RCC 7860 (cell line): Measurements from ENCODE around the gene SLC4A3.

Source experiments
- DNase-seq: peaks from one replicate; pipeline ENCODE4 v3.0.0-alpha.2; 2015; ENCODE audit warnings: low spot score
- FAIRE-seq: peaks from 2 replicates; lab custom pipeline; 2012; peaks lifted over from hg19 to GRCh38; lab: Jason Lieb, UNC

SLC4A3 gene

DNA sequence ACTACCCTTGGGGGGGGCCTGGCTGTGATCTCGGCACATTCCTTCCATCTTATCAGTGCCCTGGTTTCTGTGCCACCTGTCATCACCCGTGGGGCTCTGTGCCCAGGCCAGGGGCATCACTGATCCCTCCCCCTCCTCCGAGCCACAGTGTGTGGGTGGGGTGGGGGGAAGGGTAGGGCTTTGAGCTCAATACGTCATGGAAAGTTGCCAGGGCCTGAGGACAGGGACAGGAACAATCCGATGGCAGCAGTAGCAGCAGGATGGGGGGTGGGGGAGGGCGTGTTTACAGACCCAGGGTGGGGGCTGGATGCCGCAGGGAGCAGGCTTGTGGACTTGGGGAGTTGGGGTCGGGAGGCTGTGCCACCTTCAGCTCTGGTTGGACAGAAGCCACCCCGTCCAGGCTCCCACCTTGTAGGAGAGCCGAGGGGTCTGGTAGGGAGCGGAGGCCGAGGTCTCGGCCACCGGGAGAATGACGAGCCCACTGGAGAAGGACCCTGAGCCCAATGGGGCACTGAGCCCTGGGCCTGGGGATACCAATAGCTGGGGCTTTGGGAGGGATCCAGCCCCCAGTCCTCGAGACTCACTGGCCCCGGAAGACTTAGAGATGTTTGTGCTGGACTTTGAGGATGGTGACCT is 3.5 kb downstream of the SLC4A3 start:
- no peak for FAIRE-seq
- DNase-seq: no peak

DNA sequence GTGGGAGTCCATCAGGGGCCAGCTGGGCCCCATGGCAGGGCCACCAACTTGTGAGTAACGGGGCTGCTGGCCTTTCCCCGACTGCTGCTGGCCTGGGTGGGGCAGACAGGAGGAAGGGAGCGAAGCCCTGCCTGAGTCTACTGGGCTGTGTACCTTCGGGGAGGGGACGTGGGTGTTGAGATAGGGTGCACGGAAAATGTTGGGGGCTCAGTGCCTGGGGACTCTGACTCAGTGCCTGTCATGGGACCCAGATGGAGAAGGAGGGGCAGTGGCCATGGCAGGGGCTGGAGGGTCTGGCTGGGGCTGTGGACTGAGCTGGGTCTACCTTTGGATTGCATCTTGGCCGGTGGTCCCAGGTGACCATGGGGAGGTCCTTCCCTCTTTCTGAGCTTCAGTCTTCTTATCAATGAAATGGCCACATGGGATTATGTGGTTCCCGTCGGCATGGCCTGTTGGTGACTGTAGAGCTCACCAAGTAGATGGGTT is 4.0 kb downstream of the SLC4A3 start:
- no peak for FAIRE-seq
- no peak for DNase-seq

DNA sequence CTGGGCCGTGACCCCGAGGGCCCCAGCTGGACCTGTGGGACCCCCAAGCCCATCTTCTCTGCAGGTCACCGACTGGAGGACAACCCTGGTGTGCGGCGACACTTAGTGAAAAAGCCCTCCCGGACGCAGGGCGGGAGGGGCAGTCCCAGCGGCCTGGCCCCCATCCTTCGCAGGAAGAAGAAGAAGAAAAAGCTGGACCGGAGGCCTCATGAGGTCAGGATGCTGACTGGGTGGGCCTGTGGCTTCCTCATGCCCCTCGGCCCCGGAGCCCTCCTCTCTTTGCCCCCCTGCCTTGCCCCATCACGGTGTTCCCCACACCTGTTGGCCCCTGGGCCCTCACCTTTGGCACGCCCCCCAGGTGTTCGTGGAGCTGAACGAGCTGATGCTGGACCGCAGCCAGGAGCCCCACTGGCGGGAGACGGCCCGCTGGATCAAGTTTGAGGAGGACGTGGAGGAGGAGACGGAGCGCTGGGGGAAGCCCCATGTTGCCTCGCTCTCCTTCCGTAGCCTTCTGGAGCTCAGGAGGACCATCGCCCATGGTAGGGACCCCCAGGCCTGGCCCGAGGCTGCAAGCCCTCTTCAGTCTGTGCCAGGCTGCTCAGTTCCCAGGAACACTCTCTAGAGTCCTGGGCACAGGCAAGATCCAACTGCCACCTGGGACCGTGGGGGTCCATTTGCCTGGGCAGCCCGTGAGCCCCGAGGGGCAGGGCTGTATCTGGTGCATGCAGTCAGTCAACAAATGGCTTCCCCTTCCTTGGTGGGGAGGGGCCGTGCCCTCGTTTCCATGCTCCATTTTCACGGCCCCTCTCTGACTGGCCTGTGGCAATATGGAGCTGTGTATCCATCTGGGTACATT is 4.7 kb downstream of the SLC4A3 start:
- FAIRE-seq (no peak), DNase-seq (no peak)

DNA sequence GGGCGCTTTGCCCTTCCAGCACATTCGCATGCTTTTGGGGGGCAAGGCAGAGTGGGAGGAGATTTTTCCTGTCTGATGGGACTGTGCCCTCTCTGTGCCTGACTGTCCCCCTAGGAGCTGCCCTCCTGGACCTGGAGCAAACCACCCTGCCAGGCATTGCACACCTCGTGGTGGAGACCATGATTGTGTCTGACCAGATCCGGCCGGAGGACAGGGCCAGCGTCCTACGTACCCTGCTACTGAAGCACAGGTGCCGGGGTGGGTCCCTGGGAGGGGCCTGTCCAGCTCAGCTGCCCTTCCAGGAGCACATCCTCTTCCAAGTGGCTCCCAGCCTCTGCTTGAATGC is 5.3 kb downstream of the SLC4A3 start:
- no peak for DNase-seq
- FAIRE-seq: no peak

DNA sequence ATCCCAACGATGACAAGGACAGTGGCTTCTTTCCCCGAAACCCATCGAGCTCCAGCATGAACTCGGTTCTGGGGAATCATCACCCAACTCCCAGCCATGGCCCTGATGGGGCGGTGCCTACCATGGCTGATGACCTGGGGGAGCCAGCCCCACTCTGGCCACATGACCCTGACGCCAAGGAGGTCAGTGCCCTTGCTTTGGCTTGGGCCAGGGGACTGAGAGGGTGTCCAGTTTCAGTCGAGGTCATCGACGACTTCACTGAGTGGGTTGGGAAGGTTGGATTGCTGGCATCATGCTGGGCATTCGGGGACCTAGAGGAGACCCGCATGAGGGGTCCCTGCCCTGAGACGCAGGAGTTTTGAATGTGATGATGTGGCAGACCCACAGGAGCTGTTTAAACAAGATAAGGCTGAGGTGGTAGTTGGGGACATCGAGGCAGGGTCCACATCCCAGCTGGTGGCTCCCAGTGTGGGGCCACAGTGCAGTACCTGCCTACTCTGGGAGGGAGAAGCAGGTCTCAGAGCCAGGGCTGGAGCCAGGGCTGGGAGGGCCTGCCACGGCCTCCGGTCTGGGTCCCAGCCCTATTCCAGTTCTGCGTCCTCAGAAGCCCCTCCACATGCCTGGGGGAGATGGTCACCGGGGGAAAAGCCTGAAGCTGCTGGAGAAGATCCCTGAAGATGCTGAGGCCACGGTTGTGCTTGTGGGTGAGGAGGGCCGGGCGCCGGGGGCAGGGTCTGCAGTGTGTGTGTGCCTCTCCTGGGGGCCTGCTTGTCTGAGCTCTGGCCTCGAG is 6.0 kb downstream of the SLC4A3 start:
- FAIRE-seq: no peak
- no peak for DNase-seq

DNA sequence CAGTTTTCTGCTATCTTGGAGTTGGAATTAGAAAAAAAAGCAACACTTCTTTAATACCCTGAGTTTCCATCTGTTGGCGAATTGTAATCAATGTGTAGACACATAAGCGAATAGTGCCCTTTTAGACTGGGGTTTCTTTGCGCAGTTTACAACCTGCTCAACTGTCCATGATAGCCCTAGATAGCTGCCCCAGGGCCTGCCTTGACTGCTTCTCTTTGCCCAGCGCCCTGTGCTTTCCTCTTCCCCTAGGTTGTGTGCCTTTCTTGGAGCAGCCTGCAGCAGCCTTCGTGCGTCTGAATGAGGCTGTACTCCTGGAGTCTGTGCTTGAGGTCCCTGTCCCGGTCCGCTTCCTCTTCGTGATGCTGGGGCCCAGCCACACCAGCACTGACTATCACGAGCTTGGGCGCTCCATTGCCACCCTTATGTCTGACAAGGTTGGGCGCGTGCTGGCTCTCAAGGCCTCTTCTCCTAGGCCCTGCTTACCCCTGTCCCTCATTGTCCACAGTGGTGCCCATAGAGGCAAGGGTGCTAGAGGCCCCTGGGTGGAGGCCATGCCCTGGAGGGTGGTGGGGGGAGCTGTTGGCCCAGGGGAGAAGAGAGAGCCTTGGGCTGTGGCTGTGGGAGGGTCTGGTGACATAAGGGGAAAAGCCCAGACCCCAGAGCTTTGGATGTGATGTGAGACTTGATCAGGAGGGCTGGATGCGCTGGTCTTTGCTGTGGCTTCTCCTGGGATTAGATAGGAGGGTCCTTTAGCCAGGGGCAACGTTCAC is 6.9 kb downstream of the SLC4A3 start:
- DNase-seq (no peak), FAIRE-seq (no peak)

DNA sequence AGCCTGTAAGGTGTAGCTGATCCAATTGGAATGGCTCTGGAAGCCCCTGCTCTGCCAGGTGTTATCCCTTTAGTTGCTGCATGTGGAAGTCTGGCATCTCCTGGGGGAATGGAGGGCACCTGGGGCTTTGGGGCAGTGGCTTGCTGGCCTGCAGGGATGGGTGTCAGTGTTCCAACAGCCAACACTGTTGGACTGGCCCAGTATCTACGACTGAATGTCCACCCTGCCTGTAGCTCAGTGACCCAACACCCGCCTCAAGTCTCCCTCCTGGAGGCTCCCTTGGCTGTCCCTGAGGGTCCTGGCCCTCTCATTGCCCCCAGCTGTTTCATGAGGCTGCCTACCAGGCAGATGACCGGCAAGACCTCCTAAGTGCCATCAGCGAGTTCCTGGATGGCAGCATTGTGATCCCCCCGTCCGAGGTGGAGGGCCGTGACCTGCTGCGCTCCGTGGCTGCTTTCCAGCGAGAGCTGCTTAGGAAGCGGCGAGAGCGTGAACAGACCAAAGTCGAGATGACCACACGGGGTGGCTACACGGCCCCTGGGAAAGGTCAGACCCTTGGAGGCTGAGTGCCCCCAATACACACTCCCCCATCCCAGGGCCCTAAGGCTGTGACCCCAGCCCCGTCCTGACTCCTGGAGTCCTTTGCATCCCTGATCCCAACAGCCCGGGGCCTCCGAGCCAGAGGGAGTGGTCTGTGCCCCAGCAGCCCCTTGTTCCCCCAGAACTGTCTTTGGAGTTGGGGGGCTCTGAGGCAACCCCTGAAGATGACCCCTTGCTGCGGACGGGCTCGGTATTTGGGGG is 7.7 kb downstream of the SLC4A3 start:
- FAIRE-seq (no peak), DNase-seq (no peak)

DNA sequence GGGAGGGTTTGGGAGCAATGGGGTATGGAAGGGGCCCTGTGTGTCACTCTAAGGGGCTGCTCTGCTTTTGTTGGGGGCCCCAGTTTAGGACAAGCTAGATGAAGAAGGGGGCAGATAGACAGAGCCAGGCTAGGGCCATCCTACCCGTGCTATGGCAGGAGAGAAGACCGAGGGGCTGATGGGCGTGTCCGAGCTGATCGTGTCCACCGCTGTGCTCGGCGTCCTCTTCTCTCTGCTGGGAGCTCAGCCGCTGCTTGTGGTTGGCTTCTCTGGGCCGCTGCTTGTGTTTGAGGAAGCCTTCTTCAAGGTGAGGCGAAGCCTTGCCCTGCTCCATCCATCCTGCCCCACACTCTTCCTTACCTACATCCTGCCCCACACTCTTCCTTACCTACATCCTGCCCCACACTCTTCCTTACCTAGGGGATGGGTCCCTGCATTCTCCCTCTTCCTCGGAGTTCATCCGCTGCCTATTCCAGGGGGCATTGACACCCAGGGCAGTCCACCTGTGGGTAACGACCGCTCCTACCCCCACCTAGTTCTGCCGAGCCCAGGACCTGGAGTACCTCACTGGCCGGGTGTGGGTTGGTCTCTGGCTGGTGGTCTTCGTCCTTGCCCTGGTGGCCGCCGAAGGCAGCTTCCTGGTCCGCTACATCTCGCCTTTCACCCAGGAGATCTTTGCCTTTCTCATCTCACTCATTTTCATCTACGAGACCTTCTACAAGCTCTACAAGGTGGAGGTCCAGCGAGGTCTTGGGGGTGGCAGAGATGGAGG is 8.9 kb downstream of the SLC4A3 start:
- FAIRE-seq: no peak
- no peak for DNase-seq

DNA sequence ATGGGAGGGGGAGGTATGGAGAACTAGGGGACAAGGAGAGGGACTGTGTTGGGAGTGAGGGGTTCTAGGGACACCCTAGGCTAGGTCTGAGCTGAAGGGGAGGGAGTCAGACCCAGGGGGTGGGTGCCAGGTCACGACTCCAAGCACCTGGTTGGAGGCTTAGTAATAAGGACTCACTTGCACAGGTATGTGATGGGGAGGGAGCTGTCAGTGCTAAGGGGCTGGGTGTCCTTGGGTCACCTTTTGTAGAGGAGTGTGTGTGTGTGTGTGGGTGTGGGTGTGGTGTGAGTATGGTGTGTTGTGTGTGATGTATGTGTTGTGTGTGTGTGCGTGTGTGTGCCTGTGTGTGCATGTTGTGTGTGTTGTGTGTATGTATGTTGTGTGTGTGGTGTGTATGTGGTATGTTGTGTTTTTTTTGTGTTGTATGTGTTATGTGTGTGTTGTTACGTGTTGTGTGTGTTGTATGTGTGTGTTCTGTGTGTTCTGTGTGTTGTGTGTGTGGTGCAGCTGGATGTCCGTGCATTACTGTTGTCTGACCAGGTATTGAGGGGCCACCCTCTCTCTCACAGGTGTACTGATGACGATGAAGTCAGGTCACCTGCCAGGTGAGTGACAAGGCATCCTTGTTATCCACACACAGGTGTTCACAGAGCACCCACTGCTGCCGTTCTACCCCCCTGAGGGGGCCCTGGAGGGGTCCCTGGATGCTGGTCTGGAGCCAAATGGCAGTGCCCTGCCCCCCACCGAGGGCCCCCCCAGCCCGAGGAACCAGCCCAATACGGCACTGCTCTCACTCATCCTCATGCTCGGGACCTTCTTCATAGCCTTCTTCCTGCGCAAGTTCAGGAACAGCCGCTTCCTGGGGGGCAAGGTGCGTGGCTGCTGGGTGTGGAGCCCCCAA is 9.8 kb downstream of the SLC4A3 start:
- DNase-seq (no peak), FAIRE-seq (no peak)

DNA sequence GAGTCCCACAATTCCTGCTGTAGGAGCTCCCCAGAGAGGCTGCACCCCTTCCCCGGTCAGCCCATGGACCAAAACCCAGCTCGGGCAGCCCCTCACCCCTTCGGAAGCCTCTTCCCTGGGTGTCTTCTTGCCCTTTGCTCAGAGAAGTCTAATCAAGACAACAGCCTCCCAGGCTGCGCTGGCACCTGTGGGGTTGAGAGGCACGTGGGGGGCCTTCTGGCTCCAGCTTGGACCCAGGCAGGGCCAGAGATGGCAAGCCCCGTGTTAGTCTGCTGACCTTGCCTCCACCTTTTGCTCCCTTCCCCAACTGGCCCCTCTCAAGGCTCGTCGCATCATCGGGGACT is 10.4 kb downstream of the SLC4A3 start:
- no peak for FAIRE-seq

DNA sequence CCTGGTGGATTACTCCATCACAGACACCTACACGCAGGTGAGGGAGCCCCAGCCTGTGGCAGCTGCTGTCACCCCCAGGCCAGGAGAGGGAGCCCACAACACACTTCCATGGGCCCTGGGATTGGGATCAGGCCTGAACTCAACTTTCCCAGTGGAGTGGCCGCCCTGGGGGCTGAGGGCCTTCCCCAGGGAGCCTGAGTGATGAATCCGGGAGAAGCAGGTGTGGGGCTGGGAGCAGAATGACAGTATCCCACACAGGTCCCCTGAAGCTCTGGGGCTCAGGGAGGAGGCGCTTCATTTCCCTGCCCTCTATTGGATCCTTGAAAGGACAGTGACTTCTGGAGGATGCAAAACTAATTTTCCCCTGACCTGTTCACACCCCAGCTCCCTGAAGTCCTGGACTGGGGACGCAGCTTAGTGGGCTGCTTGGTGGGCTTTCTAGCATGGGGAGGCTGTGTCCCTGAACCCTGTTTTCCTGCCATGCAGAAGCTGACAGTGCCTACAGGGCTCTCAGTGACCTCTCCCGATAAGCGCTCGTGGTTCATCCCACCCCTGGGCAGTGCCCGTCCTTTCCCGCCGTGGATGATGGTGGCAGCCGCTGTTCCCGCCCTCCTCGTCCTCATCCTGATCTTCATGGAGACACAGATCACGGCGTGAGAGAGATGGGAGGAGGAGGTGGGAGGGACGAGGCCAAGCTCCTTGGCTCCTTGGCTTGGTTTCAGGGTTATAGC is 11.0 kb downstream of the SLC4A3 start:
- FAIRE-seq (no peak), DNase-seq (no peak)

More for the DNA sequence above, 10.4 kb downstream of the SLC4A3 start:
- DNase-seq: no peak

DNA sequence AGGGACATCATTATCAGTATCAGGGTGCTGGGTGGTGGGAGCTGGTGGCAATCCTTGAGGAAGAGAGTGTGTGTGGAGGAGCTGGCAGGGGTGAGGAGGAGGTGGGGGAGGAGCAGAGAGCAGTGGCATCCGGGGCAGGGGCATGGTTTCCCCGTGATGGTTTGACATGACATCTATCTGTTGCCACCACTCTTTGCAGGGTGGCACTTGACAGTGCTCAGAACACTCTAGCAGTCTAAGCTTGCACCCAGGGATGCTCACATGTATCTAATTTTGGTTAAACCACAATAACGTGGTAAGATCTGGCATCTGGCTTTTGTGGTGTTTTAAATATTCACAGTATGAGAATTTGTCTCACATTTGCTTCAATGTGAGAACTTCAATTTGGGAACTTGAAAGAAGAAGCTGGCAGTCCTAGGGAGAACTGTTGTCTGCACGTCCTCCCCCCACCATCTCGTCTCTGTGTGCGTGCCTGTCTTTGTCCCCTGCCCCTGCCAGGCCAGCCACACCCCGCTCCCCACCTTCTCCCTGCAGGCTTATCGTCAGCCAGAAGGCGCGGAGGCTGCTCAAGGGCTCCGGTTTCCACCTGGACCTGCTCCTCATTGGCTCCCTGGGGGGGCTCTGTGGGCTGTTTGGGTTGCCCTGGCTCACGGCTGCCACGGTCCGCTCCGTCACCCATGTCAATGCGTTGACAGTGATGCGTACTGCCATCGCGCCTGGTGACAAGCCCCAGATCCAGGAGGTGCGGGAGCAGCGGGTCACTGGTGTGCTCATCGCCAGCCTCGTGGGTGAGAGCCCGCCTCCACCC is 11.7 kb downstream of the SLC4A3 start:
- no peak for DNase-seq
- FAIRE-seq: no peak

DNA sequence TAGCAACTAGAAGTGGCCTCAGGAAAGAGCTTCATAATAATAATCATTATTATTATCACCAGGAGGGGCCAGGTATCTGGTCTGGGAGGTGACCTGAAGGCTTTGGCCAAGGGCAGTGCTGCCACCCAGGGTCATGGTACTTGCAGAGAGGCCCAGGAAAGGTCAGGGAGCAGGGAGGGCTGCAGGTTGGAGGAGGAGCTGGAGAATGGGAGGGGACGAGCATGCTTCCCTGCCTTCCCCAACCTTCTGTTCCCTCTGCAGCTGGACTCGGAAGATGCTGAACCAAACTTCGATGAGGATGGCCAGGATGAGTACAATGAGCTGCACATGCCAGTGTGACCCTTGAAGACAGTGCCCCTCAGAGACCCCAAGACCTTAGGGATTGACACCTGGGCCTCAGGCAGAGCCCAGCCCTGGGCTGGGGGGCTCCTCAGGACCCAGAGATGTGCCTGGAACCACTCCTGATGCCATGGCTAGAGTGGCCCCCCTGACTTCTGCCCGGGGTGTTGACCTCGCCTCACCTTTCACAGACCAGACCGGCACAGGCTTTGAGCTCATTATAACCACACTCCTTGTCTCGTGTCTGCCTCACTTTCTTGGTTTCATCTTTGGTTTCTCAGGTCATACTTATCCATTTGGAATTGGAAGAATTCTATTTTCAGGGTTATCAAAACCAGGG is 14.1 kb downstream of the SLC4A3 start:
- no peak for FAIRE-seq
- DNase-seq: no peak

DNA sequence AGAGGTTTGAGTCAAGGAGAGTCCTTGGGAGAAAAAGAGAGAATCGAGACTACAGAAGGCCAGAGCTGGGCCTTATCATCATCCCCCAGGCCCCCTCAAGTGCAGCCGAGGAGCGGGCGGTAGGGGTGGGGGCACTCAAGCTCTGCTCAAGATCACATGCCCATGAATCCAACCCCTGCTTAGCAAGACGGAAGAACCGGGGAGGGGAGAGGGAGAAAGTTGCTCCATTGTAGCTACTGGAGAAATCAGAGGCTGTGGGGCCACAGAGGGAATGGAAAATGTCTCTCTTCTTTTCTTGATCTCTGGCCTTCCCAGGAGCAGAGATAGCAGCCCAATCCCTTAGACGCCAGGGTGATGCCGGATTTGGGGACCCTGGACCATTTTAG is 14.6 kb downstream of the SLC4A3 start:
- no peak for FAIRE-seq
- DNase-seq: no peak

DNA sequence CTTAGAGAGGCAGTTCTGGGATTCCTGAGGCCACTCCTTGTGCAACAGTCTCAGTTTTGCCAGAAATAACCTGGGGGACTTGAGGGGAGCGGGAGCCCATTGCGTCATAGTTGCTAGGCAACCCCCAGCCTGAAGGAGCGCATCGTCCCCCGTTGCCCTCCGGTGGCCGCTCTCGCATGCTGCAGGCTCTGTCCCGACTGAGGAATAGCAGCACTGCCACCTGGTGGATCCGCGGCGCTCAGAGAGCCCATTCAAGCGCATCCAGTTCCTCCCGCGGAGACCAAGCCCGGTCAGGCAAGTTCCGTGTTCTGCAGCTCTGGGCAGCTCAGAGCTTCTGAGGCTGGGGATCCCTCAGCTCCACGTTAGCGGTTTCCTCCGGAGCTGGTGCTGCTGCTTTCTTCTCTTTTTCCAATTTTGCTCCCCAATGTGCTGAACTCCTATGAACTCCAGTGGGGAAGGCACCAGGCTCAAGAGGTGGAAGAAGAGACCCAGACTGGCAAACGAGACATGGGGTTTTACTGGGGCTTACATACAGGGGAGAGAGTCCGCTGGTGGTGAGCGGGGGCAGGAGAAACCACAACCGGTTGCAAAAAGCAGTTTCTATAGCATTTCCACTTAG is 15.1 kb downstream of the SLC4A3 start:
- peak; percentile 84 for DNase-seq
- peak; percentile 59 for FAIRE-seq

DNA sequence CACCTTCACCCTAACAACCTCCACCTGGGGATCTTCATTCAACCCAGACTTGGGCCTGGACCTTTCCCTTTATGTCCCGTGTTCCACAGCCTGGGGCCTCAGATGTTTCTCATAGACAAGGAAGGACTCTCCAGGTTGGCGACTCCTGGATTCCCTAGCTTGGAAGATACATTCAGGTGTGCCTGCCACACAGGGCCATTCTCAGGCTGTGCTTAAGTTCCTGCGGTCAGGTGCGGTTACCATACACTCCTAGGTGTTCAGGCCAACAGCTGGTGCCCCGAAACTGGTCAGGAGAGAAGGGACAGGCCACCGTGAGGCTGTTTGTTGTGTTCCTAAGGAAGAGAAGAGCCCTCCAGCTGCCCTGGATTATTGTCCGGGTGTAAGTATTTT is 15.6 kb downstream of the SLC4A3 start:
- FAIRE-seq (no peak), DNase-seq (no peak)
